PC-9 (cell line): ENCODE measurements around the gene ETS1. TPM values are rescaled to one million over a fixed set of nuclear protein-coding genes. Genes with fewer than 3 reads are reported as not detected.

Source experiments
- BruUV-seq: library from RNA; stranded (reverse); fragments of 400-500 nt; replicated peaks from 2 replicates; lab custom pipeline; 2021; lab: Mats Ljungman, UMichigan
- CTCF ChIA-PET: fragments of 300-600 bp; sonication (Branson Sonifier 250); formaldehyde crosslinking; loops from one replicate; lab custom pipeline; 2022; ENCODE audit warnings: antibody characterized with exemption; lab: Charles Lee
- POLR2A ChIA-PET: fragments of 300-600 bp; sonication (Branson Sonifier 250); formaldehyde crosslinking; loops from one replicate; lab custom pipeline; 2022; ENCODE audit warnings: antibody characterized with exemption; ENCODE audit not compliant: unreplicated experiment; lab: Charles Lee
- DNase-seq, 2 experiments: peaks; one replicate each; pipeline versions ENCODE4 v3.0.0 to v3.0.0-alpha.2; 2015 to 2022; ENCODE audit warnings: mixed read lengths in 1 of 2
- H2AFZ ChIP-seq: fragments of 200-600 bp; sonication (generic); 2 replicates; pipeline ENCODE4 v1.8.1; 2017; ENCODE audit warnings: antibody characterized with exemption
- H3F3A ChIP-seq: fragments of 200-600 bp; sonication (generic); 2 replicates; pipeline ENCODE4 v1.8.1; 2017; ENCODE audit warnings: antibody characterized with exemption, mild to moderate bottlenecking, low read depth; ENCODE audit not compliant: insufficient read depth
- H3K27ac ChIP-seq: fragments of 200-600 bp; sonication (generic); 2 replicates; pipeline ENCODE4 v1.6.1; 2016; ENCODE audit warnings: mixed run types
- H3K27me3 ChIP-seq: fragments of 200-600 bp; sonication (generic); 2 replicates; pipeline ENCODE4 v1.6.1; 2016; ENCODE audit warnings: low read depth, mixed run types; ENCODE audit not compliant: insufficient read depth
- H3K36me3 ChIP-seq: fragments of 200-600 bp; sonication (generic); 2 replicates; pipeline ENCODE4 v1.6.1; 2016; ENCODE audit warnings: low read depth, mixed run types
- H3K4me1 ChIP-seq: fragments of 200-600 bp; sonication (generic); replicated peaks from 2 replicates; pipeline ENCODE4 v1.6.1; 2016; ENCODE audit warnings: mixed run types; ENCODE audit not compliant: insufficient read depth
- H3K4me2 ChIP-seq: fragments of 200-600 bp; sonication (generic); 2 replicates; pipeline ENCODE4 v1.6.1; 2017; ENCODE audit warnings: mixed run types
- H3K4me3 ChIP-seq: fragments of 200-600 bp; sonication (generic); 2 replicates; pipeline ENCODE4 v1.6.1; 2016; ENCODE audit warnings: mixed run types
- H3K79me2 ChIP-seq: fragments of 200-600 bp; sonication (generic); 2 replicates; pipeline ENCODE4 v1.6.1; 2017; ENCODE audit warnings: low read depth, mixed run types
- H3K9me2 ChIP-seq: fragments of 200-600 bp; sonication (generic); 2 replicates; pipeline ENCODE4 v1.8.1; 2017; ENCODE audit warnings: mild to moderate bottlenecking; ENCODE audit not compliant: insufficient read depth
- H3K9me3 ChIP-seq: fragments of 200-600 bp; sonication (generic); 2 replicates; pipeline ENCODE4 v1.8.1; 2016; ENCODE audit warnings: low read depth; ENCODE audit not compliant: insufficient read depth
- H4K20me1 ChIP-seq: fragments of 200-600 bp; sonication (generic); 2 replicates; pipeline ENCODE4 v1.8.1; 2017; ENCODE audit not compliant: insufficient read depth
- CTCF ChIP-seq: fragments of 200-600 bp; sonication (generic); conservative IDR thresholded peaks from 2 replicates; pipeline ENCODE4 v1.6.1; 2017; ENCODE audit warnings: mixed run types, antibody characterized with exemption, mild to moderate bottlenecking, moderate library complexity
- EZH2 ChIP-seq: fragments of 200-600 bp; sonication (generic); IDR thresholded peaks from 2 replicates; pipeline ENCODE4 v1.8.0; 2017; ENCODE audit warnings: antibody characterized with exemption, low read depth
- intact Hi-C: fragments of 100-400 bp; cut with micrococcal nuclease; formaldehyde crosslinking; loops from one replicate; pipeline ENCODE4 v1.10.0; 2022; ENCODE audit not compliant: unreplicated experiment
- total RNA-seq: library from RNA; stranded (reverse); gene quantifications from 2 replicates; pipeline ENCODE4 v1.2.3, GENCODE V29; 2021

The ETS1 gene
- total RNA-seq, 1 experiment from 2014 or later = 23.3 TPM

DNA sequence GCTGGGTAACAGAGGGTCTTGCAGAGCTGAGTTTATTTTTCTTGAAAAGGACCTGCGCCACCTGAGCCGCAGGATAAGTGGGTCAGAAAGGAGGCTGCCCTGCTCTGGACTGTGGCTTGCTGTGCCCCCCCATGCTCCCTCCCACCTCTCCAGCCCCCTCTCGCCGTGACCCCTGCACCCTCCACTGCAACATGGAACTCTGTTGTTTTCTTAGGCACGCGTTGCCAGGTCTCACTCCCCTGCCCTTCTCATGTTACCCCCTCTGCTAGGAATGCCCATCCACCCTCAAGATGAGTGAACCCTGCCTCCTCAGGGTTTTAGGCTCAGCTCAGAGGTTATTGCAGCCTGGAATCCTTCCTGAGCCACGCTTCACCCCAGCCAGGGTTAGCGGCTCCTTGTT, 10.8 kb downstream of the ETS1 start:
- POLR2A ChIA-PET = interaction anchor here (0.6 kb wide), 1 partner anchor 44 kb away, joined by 8 read pairs; no protein-coding TSS in a partner anchor
- H3F3A ChIP-seq = no peaks in the 10 kb centered on the region
- H2AFZ ChIP-seq = no peak overlapping the region
- no peaks in the 10 kb centered on the region for H3K79me2 ChIP-seq
- no peaks in the 10 kb centered on the region for H4K20me1 ChIP-seq
- intact Hi-C loops = no loop called here
- no peak overlapping the region for H3K4me2 ChIP-seq
- DNase-seq = no peak
- no TSS peak for BruUV-seq
- no peak overlapping the region for H3K4me3 ChIP-seq
- H3K27me3 ChIP-seq = no peaks in the 10 kb centered on the region
- TF ChIP-seq CTCF (no peak), EZH2 (no peak)
- H3K27ac ChIP-seq = no peak overlapping the region
- no peaks in the 10 kb centered on the region for H3K9me3 ChIP-seq
- peaks cover 15% of the 10 kb centered on the region; the same call in 1 of the 2 replicates for H3K4me1 ChIP-seq
- no peaks in the 10 kb centered on the region for H3K36me3 ChIP-seq
- H3K9me2 ChIP-seq = no peaks in the 10 kb centered on the region
- CTCF ChIA-PET = no interaction called here

GRCh38 chr11:128575961-128576350, 11.4 kb downstream of the ETS1 start:
- intact Hi-C loops = no loop called here

GRCh38 chr11:128575174-128575960, 12.0 kb downstream of the ETS1 start:
- ChIA-PET CTCF (no interaction called here), POLR2A (no interaction called here)
- Histone ChIP-seq H2AFZ (no peak overlapping the region), H3K27me3 (no peaks in the 10 kb centered on the region), H3K9me3 (no peaks in the 10 kb centered on the region), H3F3A (no peaks in the 10 kb centered on the region), H3K9me2 (no peaks in the 10 kb centered on the region), H3K36me3 (no peaks in the 10 kb centered on the region), H3K27ac (no peak overlapping the region), H3K4me1 (peaks cover 15% of the 10 kb centered on the region; the same call in 1 of the 2 replicates), H4K20me1 (no peaks in the 10 kb centered on the region), H3K4me3 (no peak overlapping the region), H3K4me2 (no peak overlapping the region), H3K79me2 (no peaks in the 10 kb centered on the region)
- TF ChIP-seq EZH2 (no peak), CTCF (no peak)
- no TSS peak for BruUV-seq
- DNase-seq = no peak
- intact Hi-C loops = no loop called here

More at GRCh38 chr11:128575961-128576350, 11.4 kb downstream of the ETS1 start:
- no TSS peak for BruUV-seq
- no peak for DNase-seq
- no peak overlapping the region for H3K4me3 ChIP-seq
- ChIA-PET POLR2A (interaction anchor here (0.6 kb wide), 1 partner anchor 43 kb away, joined by 8 read pairs; no protein-coding TSS in a partner anchor), CTCF (no interaction called here)
- TF ChIP-seq CTCF = no peak
- TF ChIP-seq EZH2 = no peak
- peaks cover 15% of the 10 kb centered on the region; the same call in 1 of the 2 replicates for H3K4me1 ChIP-seq
- no peaks in the 10 kb centered on the region for H4K20me1 ChIP-seq
- H3K9me2 ChIP-seq = no peaks in the 10 kb centered on the region
- H3K36me3 ChIP-seq = no peaks in the 10 kb centered on the region
- no peak overlapping the region for H3K4me2 ChIP-seq
- H3F3A ChIP-seq = no peaks in the 10 kb centered on the region
- no peaks in the 10 kb centered on the region for H3K79me2 ChIP-seq
- H3K27me3 ChIP-seq = no peaks in the 10 kb centered on the region
- no peak overlapping the region for H3K27ac ChIP-seq
- H2AFZ ChIP-seq = no peak overlapping the region
- H3K9me3 ChIP-seq = no peaks in the 10 kb centered on the region
